Pancreas (tissue), 10 donors: ENCODE data around the gene RNF167. TPM values are rescaled to one million over a fixed set of nuclear protein-coding genes. Genes with fewer than 3 reads are reported as not detected.

Experiments
- ATAC-seq, 4 donors: fragments of 200-7000 bp; cut with Tn5 transposase; one replicate each; pipeline versions ENCODE4 v1.8.0 to v1.9.1; 2020; ENCODE audit warnings: mild to moderate bottlenecking in 4 of 4, moderate library complexity in 4 of 4
- DNase-seq, 6 donors: peaks; one replicate each; pipeline ENCODE4 v3.0.0-alpha.2; 2020
- FAIRE-seq: peaks from 2 replicates; lab custom pipeline; 2012; peaks lifted over from hg19 to GRCh38; lab: Jason Lieb, UNC
- H3K27ac ChIP-seq, 4 donors: fragments of 200-600 bp; sonication (generic); 1 replicate in 3 of 4; 2 replicates in 1 of 4; pipeline versions ENCODE4 v1.5.0 to v1.8.0; 2020
- H3K27me3 ChIP-seq, 4 donors: fragments of 200-600 bp; one replicate each; pipeline ENCODE4 v1.8.0; 2021
- H3K36me3 ChIP-seq, 3 donors: fragments of 200-600 bp; sonication (generic) in 1 of 3; one replicate each; pipeline versions ENCODE4 v1.5.0 to v1.8.0; 2020 to 2021
- H3K4me1 ChIP-seq, 3 donors: fragments of 200-600 bp; one replicate each; pipeline ENCODE4 v1.8.0; 2021
- H3K4me3 ChIP-seq, 4 donors: fragments of 200-600 bp; sonication (generic) in 2 of 4; one replicate each; pipeline versions ENCODE4 v1.5.0 to v1.8.0; 2020 to 2021
- H3K9me3 ChIP-seq, 4 donors: fragments of 200-600 bp; one replicate each; pipeline ENCODE4 v1.8.0; 2021
- whole genome bisulfite sequencing, 2 donors: extraction: QIAGEN DNeasy Blood & Tissue Kit; methylation state at CpG; one replicate each; pipeline ENCODE4 v1.1.7; 2013; 5-methylcytosine and 5-hydroxymethylcytosine counted together
- intact Hi-C, 3 donors: fragments of 100-400 bp; cut with DNase I; formaldehyde crosslinking; loops; one replicate each; pipeline versions ENCODE4 v1.11.1 to v1.14.2; 2022
- polyA plus RNA-seq, 2 donors: library from polyadenylated mRNA; stranded (reverse); fragments of 200-250 nt; gene quantifications; one replicate each; pipeline ENCODE4 v1.2.3, GENCODE V29; 2013
- total RNA-seq, 6 donors: library from RNA; stranded (reverse); fragmentation: NEBNext Ultra II Directional in 4 of 6; extraction: Animal tissue kit (Norgen Biotek cat#: 25700) in 4 of 6; gene quantifications; one replicate each; pipeline versions ENCODE4 v1.2.1 to v1.2.4, GENCODE V29; 2021 to 2023
- TF ChIP-seq, protein P1 (sequence below), 4 donors: fragments of 200-600 bp; sonication (generic) in 3 of 4; IDR thresholded peaks; one replicate each; pipeline versions ENCODE4 v1.5.0 to v1.8.0; 2021; ENCODE audit warnings: antibody characterized with exemption in 4 of 4
- donor health status: healthy with polysubstance abuse.
- donor health status: DM: no; HTN: no; CAD: no; lungs with moderate emphysema.
- donor health status: DM: no; HTN: no; CAD: no.
- donor health status: control.
- donor health status: control.
- donor health status: Bipolar disorder and iron deficiency.
- donor health status: DM: yes; HTN: yes; CAD: no.
- donor health status: DM: no; HTN: no; CAD: no.
- donor health status: DM: no; HTN: no; CAD: no.
- donor health status: DM: yes; HTN: yes; CAD: no.

Gene RNF167
- total RNA-seq (10 to 100 TPM; 40.8 to 64.5 (median 46.7) TPM), polyA plus RNA-seq (100 to 1,000 TPM; 102 to 118 TPM)

- DNase-seq = peak; percentile 92 to 97 (median 94)
- peaks cover 5 to 25% (median 16%) of the 10 kb centered on the region in 3 donors for H3K4me1 ChIP-seq
- FAIRE-seq = peak; percentile 75
- H3K27me3 ChIP-seq = no peaks in the 10 kb centered on the region
- peak; percentile 88 to 93 (median 92) for ATAC-seq
- peak within 1 kb of the TSS; percentile 73 to 91 (median 89) for H3K27ac ChIP-seq
- peaks cover 0 to 26% (median 7%) of the 10 kb centered on the region in 3 donors for H3K36me3 ChIP-seq
- 0% methylated on average over 72 of the region's 72 CpGs for whole genome bisulfite sequencing, 2 donors
- no peaks in the 10 kb centered on the region for H3K9me3 ChIP-seq
- TF ChIP-seq, protein P1, sequence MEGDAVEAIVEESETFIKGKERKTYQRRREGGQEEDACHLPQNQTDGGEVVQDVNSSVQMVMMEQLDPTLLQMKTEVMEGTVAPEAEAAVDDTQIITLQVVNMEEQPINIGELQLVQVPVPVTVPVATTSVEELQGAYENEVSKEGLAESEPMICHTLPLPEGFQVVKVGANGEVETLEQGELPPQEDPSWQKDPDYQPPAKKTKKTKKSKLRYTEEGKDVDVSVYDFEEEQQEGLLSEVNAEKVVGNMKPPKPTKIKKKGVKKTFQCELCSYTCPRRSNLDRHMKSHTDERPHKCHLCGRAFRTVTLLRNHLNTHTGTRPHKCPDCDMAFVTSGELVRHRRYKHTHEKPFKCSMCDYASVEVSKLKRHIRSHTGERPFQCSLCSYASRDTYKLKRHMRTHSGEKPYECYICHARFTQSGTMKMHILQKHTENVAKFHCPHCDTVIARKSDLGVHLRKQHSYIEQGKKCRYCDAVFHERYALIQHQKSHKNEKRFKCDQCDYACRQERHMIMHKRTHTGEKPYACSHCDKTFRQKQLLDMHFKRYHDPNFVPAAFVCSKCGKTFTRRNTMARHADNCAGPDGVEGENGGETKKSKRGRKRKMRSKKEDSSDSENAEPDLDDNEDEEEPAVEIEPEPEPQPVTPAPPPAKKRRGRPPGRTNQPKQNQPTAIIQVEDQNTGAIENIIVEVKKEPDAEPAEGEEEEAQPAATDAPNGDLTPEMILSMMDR (IDR thresholded peaks at IDR 0.05) = no peak
- peak within 1 kb of the TSS; percentile 52 to 97 (median 80) for H3K4me3 ChIP-seq
- intact Hi-C loops = loop anchor here in 1 of 3 donors (10.0 kb wide), 1 partner anchor 45 kb away; the partner anchor contains the start of gene CAMTA2
Observed at GRCh38 chr17:4939796-4940554, at the start of gene RNF167, which contains the start of gene SLC25A11. Gene RNF167 (plus strand): TSS chr17:4940268. CDS start chr17:4940910, 642 bp downstream. Gene SLC25A11 (minus strand): TSS chr17:4940046. CDS start chr17:4939910, 136 bp downstream.

DNA sequence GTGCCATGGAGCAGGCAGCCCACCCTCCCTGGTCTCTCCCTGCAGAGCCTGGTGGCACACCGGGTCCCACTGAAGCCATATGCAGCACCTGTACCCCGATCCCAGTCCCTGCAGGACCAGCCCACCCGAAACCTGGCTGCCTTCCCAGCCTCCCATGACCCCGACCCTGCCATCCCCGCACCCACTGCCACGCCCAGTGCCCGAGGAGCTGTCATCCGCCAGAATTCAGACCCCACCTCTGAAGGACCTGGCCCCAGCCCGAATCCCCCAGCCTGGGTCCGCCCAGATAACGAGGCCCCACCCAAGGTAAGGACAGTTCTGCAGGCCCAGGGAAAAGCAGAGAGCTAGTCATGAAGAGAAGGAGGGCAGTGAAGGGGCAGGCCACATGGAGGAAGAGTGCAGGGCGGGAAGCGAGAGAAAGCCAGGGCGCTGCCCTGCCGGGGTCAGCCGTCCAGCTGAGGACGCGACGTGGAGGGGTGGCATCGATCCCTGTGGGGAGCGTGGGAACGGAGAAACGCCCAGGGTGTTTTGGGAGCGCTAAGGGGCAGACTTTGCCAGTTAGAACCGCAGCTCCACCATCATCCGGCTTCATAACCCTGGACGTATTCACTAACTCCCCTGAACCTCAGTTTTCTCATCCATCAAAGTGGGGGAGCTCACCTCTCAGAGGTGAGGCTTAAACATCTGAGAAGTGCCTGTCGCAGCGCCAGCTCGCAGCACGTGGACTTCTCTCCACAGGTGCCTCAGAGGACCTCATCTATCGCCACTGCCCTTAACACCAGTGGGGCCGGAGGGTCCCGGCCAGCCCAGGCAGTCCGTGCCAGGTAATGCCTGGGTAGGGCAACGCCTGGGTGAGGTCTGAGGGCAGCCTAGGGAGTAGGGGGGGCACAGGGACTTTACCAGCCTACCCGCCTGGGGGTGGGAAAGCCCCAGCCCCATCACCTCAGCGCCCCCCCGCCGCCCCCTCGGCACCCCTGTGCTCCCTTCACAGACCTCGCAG lies 48.4 kb upstream of the RNF167 start:
- H3K36me3 ChIP-seq = peaks cover 4 to 36% (median 15%) of the 10 kb centered on the region in 3 donors
- peak in 3 of 6 donors; percentile 14 to 81 (median 39) for DNase-seq
- intact Hi-C loops = loop anchor here (10.0 kb wide), 3 partner anchors 97 to 177 kb away; partner anchors contain the start of genes ARRB2 (in 1 of the 3), CXCL16 (in 1 of the 3), MED11 (in 1 of the 3) and PSMB6 (in 1 of the 3)
- ATAC-seq = no peak
- H3K27me3 ChIP-seq = no peaks in the 10 kb centered on the region
- TF ChIP-seq, protein P1 (IDR thresholded peaks at IDR 0.05) = no peak
- WGBS, 2 donors = 91 to 92% methylated on average over 42 of the region's 42 CpGs
- no peaks in the 10 kb centered on the region for H3K4me1 ChIP-seq
- no peak overlapping the region for H3K4me3 ChIP-seq
- no peaks in the 10 kb centered on the region for H3K9me3 ChIP-seq
- H3K27ac ChIP-seq = no peak overlapping the region
- FAIRE-seq = no peak

- Histone ChIP-seq H3K9me3 (no peaks in the 10 kb centered on the region), H3K4me1 (no peaks in the 10 kb centered on the region), H3K4me3 (no peak overlapping the region), H3K27ac (no peak overlapping the region), H3K27me3 (no peaks in the 10 kb centered on the region), H3K36me3 (peaks cover 4 to 36% (median 15%) of the 10 kb centered on the region in 3 donors)
- ATAC-seq (no peak), DNase-seq (peak in 2 of 6 donors; percentile 33 to 66), FAIRE-seq (no peak)
- TF ChIP-seq, protein P1 (IDR thresholded peaks at IDR 0.05) = no peak
- intact Hi-C loops = loop anchor here (10.0 kb wide), 3 partner anchors 98 to 178 kb away; partner anchors contain the start of genes ARRB2 (in 1 of the 3), CXCL16 (in 1 of the 3), MED11 (in 1 of the 3) and PSMB6 (in 1 of the 3)
- 87 to 94% methylated on average over 23 of the region's 23 CpGs for WGBS, 2 donors
Observed at GRCh38 chr17:4892499-4893221, 47.4 kb upstream of the RNF167 start.

GRCh38 chr17:4893272-4893671 lies 46.8 kb upstream of the RNF167 start:
- FAIRE-seq (no peak), DNase-seq (peak in 2 of 6 donors; percentile 30 to 57), ATAC-seq (no peak)
- Histone ChIP-seq H3K36me3 (peaks cover 4 to 36% (median 15%) of the 10 kb centered on the region in 3 donors), H3K27me3 (no peaks in the 10 kb centered on the region), H3K4me1 (no peaks in the 10 kb centered on the region), H3K4me3 (no peak overlapping the region), H3K27ac (no peak overlapping the region), H3K9me3 (no peaks in the 10 kb centered on the region)
- 90 to 92% methylated on average over 18 of the region's 18 CpGs for WGBS, 2 donors
- intact Hi-C loops = loop anchor here (10.0 kb wide), 3 partner anchors 98 to 178 kb away; partner anchors contain the start of genes ARRB2 (in 1 of the 3), CXCL16 (in 1 of the 3), MED11 (in 1 of the 3) and PSMB6 (in 1 of the 3)
- TF ChIP-seq, protein P1 (IDR thresholded peaks at IDR 0.05) = no peak
